MCF 10A (cell line): ENCODE data around the gene HEMK1. TPM values are rescaled to one million over a fixed set of nuclear protein-coding genes. Genes with fewer than 3 reads are reported as not detected.
A peak's percentile ranks its signal among the peaks of the same experiment; 100 is the strongest.

Experiments
- BruUV-seq: library from RNA; stranded (reverse); fragments of 400-500 nt; replicated peaks from 2 replicates; lab custom pipeline; 2021; lab: Mats Ljungman, UMichigan
- CTCF ChIA-PET: fragments of 300-600 bp; sonication (Branson Sonifier 250); formaldehyde crosslinking; extraction: SDS; loops from one replicate; lab custom pipeline; 2021; ENCODE audit warnings: antibody characterized with exemption, inconsistent platforms; lab: Yijun Ruan, JAX
- POLR2A ChIA-PET: fragments of 300-600, 350-650 bp; sonication (Branson Sonifier 250); formaldehyde crosslinking; extraction: SDS; loops from one replicate; lab custom pipeline; 2020; ENCODE audit warnings: antibody characterized with exemption, inconsistent platforms; lab: Yijun Ruan, JAX
- DNase-seq: peaks from one replicate; pipeline ENCODE4 v3.0.0-alpha.2; 2018; ENCODE audit not compliant: unreplicated experiment
- H3K27ac Mint-ChIP-seq: one replicate; pipeline ENCODE4 v1.8.0; 2022; ENCODE audit warnings: mild to moderate bottlenecking, low read depth, mixed read lengths; ENCODE audit not compliant: unreplicated experiment
- H3K27me3 Mint-ChIP-seq: one replicate; pipeline ENCODE4 v1.8.0; 2022; ENCODE audit warnings: mixed read lengths; ENCODE audit not compliant: insufficient read depth, unreplicated experiment
- H3K36me3 Mint-ChIP-seq: one replicate; pipeline ENCODE4 v1.8.0; 2022; ENCODE audit warnings: mild to moderate bottlenecking, moderate library complexity, mixed read lengths; ENCODE audit not compliant: insufficient read depth, unreplicated experiment
- H3K4me1 Mint-ChIP-seq: one replicate; pipeline ENCODE4 v1.8.0; 2022; ENCODE audit warnings: mixed read lengths; ENCODE audit not compliant: insufficient read depth, unreplicated experiment
- H3K4me3 Mint-ChIP-seq: one replicate; pipeline ENCODE4 v1.8.0; 2022; ENCODE audit warnings: mild to moderate bottlenecking, moderate library complexity, mixed read lengths; ENCODE audit not compliant: unreplicated experiment
- H3K9me3 Mint-ChIP-seq: one replicate; pipeline ENCODE4 v1.8.0; 2022; ENCODE audit warnings: mixed read lengths; ENCODE audit not compliant: unreplicated experiment
- intact Hi-C: fragments of 100-400 bp; cut with micrococcal nuclease; formaldehyde crosslinking; loops from 2 replicates; pipeline ENCODE4 v1.14.1; 2022
- total RNA-seq: library from RNA; stranded (reverse); gene quantifications from 2 replicates; pipeline ENCODE4 v1.2.3, GENCODE V29; 2022
- TF ChIP-seq, protein P1 (sequence below): fragments of 200-600 bp; IDR thresholded peaks from one replicate; pipeline ENCODE4 v1.8.0; 2022; ENCODE audit warnings: antibody characterized with exemption, mild to moderate bottlenecking; ENCODE audit not compliant: unreplicated experiment

HEMK1 gene
- total RNA-seq, 1 experiment from 2014 or later, result 19.9 TPM

DNA sequence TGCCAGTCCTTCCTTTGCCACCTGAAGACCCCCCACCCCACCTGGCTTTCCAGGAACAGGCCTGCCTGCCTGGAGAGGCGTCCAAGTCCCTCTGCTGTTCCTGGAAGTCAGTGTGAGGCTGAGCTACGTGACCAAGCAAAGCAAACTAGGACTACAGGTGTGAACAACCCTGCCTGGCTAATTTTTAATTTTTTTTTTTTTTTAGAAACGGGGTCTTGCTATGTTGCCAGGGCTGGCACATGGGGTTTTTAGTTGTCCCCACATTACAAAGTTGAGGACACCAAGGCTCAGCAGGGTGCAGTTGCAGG is 17.4 kb downstream of the HEMK1 start:
- H3K27ac Mint-ChIP-seq, result no peak overlapping the region
- DNase-seq, result no peak
- no peaks in the 10 kb centered on the region for H3K9me3 Mint-ChIP-seq
- no peak overlapping the region for H3K4me3 Mint-ChIP-seq
- H3K36me3 Mint-ChIP-seq, result no peaks in the 10 kb centered on the region
- TF ChIP-seq, protein P1, sequence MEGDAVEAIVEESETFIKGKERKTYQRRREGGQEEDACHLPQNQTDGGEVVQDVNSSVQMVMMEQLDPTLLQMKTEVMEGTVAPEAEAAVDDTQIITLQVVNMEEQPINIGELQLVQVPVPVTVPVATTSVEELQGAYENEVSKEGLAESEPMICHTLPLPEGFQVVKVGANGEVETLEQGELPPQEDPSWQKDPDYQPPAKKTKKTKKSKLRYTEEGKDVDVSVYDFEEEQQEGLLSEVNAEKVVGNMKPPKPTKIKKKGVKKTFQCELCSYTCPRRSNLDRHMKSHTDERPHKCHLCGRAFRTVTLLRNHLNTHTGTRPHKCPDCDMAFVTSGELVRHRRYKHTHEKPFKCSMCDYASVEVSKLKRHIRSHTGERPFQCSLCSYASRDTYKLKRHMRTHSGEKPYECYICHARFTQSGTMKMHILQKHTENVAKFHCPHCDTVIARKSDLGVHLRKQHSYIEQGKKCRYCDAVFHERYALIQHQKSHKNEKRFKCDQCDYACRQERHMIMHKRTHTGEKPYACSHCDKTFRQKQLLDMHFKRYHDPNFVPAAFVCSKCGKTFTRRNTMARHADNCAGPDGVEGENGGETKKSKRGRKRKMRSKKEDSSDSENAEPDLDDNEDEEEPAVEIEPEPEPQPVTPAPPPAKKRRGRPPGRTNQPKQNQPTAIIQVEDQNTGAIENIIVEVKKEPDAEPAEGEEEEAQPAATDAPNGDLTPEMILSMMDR, result no peak
- ChIA-PET POLR2A (interaction anchor here (0.5 to 3.9 kb wide), 5 partner anchors 8 to 302 kb away, joined by 3 to 15 read pairs (median 5); partner anchors contain the start of gene HEMK1), CTCF (interaction anchor here (0.8 to 5.8 kb wide), 9 partner anchors 12 to 65 kb away, joined by 3 to 71 read pairs (median 6); partner anchors contain the start of gene CISH)
- BruUV-seq, result no TSS peak
- intact Hi-C loops, result no loop called here
- H3K27me3 Mint-ChIP-seq, result no peaks in the 10 kb centered on the region
- H3K4me1 Mint-ChIP-seq, result peaks cover 18% of the 10 kb centered on the region

- ChIA-PET CTCF (interaction anchor here (1.0 to 5.8 kb wide), 7 partner anchors 11 to 65 kb away, joined by 3 to 71 read pairs (median 6); partner anchors contain the start of gene CISH), POLR2A (interaction anchor here (0.7 to 3.9 kb wide), 4 partner anchors 9 to 32 kb away, joined by 3 to 15 read pairs (median 4); no protein-coding TSS in a partner anchor)
- DNase-seq, result peak; percentile 36
- peaks cover 18% of the 10 kb centered on the region for H3K4me1 Mint-ChIP-seq
- no peaks in the 10 kb centered on the region for H3K36me3 Mint-ChIP-seq
- no peak overlapping the region for H3K4me3 Mint-ChIP-seq
- intact Hi-C loops, result no loop called here
- H3K9me3 Mint-ChIP-seq, result no peaks in the 10 kb centered on the region
- H3K27ac Mint-ChIP-seq, result no peak overlapping the region
- BruUV-seq, result no TSS peak
- TF ChIP-seq, protein P1, result no peak
- no peaks in the 10 kb centered on the region for H3K27me3 Mint-ChIP-seq
These were observed 18.1 kb downstream of the HEMK1 start for GRCh38 chr3:50587373-50587772.

- intact Hi-C loops, result no loop called here
- CTCF ChIA-PET, result interaction anchor here (0.6 to 5.8 kb wide), 7 partner anchors 10 to 384 kb away, joined by 3 to 71 read pairs (median 6); partner anchors contain the start of gene CISH
These were observed 18.8 kb downstream of the HEMK1 start for GRCh38 chr3:50587806-50588758.

More at GRCh38 chr3:50587806-50588758, 18.8 kb downstream of the HEMK1 start:
- POLR2A ChIA-PET, result interaction anchor here (1.0 to 3.9 kb wide), 5 partner anchors 9 to 31 kb away, joined by 3 to 15 read pairs (median 4); no protein-coding TSS in a partner anchor
- no peak for DNase-seq
- Mint-ChIP-seq H3K4me1 (peaks cover 18% of the 10 kb centered on the region), H3K9me3 (no peaks in the 10 kb centered on the region), H3K27me3 (no peaks in the 10 kb centered on the region), H3K4me3 (no peak overlapping the region), H3K27ac (no peak overlapping the region), H3K36me3 (no peaks in the 10 kb centered on the region)
- BruUV-seq, result no TSS peak
- TF ChIP-seq, protein P1, result no peak
